ENCODE results near the gene DPCD. TPM values are rescaled to one million over a fixed set of nuclear protein-coding genes. Genes with fewer than 3 reads are reported as not detected.

The DPCD gene
- total and polyA plus RNA-seq, 2 experiments from 2014 or later, result 161 to 257 TPM

DNA sequence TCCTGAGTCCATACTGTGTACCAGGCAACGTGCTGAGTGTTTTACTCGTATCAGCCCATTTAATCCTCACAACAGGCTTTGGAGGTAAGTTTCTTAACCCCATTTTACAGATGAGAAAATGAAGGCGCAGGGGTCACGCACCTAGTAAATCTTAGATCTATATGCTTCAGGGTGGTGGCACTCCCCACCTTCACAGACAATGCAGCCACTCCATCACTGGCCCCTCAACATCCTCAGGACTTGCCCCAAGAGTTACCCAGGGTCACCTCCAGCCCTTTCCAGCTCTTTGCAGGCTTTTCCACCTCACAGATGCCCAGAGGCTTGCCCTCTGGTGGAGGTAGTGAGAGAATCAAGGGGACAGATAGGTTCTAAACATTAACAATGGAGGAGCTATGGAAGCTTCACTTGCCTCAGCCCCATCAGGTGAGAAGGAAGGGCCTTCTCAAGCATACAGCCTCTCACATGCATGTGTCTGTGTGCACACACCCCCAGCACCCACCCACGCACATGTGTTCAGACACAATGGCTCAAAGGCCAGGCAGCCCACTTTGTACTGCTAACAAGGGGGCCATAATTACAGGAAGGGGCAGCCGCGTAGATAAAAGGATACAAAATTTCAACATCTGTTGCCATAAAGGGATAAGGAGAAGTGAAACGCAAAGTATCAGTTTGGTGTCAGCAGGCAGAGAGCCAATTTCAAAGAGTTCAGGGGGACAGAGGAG lies 29.1 kb downstream of the DPCD start:
- Histone ChIP-seq H3K4me1 (ENCODE audit: low read depth) (no peaks in the 10 kb centered on the region), H3K36me3 (no peaks in the 10 kb centered on the region), H3K27ac (no peak overlapping the region), H3K27me3 (no peaks in the 10 kb centered on the region), H3K9me3 (ENCODE audit: low read depth) (no peaks in the 10 kb centered on the region), H3K4me3 (no peak overlapping the region)
- TF ChIP-seq, protein P1, sequence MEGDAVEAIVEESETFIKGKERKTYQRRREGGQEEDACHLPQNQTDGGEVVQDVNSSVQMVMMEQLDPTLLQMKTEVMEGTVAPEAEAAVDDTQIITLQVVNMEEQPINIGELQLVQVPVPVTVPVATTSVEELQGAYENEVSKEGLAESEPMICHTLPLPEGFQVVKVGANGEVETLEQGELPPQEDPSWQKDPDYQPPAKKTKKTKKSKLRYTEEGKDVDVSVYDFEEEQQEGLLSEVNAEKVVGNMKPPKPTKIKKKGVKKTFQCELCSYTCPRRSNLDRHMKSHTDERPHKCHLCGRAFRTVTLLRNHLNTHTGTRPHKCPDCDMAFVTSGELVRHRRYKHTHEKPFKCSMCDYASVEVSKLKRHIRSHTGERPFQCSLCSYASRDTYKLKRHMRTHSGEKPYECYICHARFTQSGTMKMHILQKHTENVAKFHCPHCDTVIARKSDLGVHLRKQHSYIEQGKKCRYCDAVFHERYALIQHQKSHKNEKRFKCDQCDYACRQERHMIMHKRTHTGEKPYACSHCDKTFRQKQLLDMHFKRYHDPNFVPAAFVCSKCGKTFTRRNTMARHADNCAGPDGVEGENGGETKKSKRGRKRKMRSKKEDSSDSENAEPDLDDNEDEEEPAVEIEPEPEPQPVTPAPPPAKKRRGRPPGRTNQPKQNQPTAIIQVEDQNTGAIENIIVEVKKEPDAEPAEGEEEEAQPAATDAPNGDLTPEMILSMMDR (IDR thresholded peaks at IDR 0.05; ENCODE audit: low read depth, low read length), result no peak
- DNase-seq (ENCODE audit: low read depth in 1 of 2, low spot score in 1 of 2), result peak in 1 of 2 donors; percentile 4

DNA sequence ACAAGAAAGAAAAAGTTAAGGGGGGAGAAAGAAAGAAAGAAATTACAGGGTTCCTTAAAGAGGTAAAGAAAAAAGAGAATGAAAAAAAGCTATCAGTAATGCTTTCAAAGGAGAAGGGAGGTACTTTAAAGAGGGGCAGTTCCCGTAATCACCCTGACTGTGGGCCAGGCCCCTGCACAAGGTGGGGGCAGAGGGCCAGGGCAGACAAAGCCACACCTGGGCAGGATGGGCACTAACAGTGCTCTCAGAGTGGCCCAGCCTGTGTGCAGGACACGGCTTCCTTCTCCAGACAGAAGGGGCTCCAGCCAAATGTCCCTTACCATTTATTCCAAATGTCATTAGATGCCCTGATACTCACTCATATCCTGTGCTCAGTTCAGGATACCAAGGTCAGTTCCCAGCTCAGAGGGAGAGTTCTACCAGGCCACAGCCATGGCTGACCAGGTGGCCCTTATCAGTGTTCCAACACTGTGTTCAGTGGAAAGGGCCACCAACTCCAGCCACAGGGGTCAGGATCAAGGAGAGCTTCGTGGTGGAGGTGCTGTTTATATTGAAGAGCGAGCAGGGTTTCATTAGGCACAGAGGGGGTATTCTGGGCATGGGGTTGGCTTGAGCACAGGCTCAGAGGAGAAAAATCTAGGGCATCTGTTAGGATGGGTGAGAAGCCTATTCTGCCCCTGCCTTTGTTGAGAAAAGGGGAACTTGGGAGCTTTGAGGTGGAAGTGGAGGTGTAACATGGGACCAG lies 29.9 kb downstream of the DPCD start:
- TF ChIP-seq, protein P1 (IDR thresholded peaks at IDR 0.05; ENCODE audit: low read depth, low read length), result no peak
- Histone ChIP-seq H3K9me3 (ENCODE audit: low read depth) (no peaks in the 10 kb centered on the region), H3K27ac (peak overlapping the region; percentile 43), H3K4me3 (no peak overlapping the region), H3K4me1 (ENCODE audit: low read depth) (no peaks in the 10 kb centered on the region), H3K27me3 (no peaks in the 10 kb centered on the region), H3K36me3 (peaks cover 2% of the 10 kb centered on the region)
- DNase-seq (ENCODE audit: low read depth in 1 of 2, low spot score in 1 of 2), result no peak

DNA sequence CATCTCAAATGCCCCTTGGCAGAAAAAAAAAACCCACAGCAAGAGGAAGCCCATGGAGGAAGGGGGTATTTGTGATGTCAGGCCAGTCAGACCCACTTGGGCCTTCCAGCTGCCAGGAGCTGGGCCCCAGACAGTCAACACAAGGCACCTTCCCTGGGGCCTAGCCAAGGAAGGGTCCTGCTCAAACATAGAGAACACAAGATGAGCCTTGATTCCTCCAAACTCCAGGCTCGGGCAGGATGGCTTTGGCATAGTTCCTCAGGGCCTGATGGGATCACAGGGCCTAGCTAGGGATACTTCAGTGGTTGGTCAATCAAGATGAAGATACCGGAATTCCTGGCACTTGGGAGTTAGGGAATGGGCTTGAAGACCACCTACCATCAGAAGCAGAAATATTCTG lies 30.8 kb downstream of the DPCD start:
- H3K27me3 ChIP-seq, result no peaks in the 10 kb centered on the region
- H3K27ac ChIP-seq, result no peak overlapping the region
- H3K36me3 ChIP-seq, result peaks cover 8% of the 10 kb centered on the region
- DNase-seq (ENCODE audit: low read depth in 1 of 2, low spot score in 1 of 2), result no peak
- no peak overlapping the region for H3K4me3 ChIP-seq
- TF ChIP-seq, protein P1 (IDR thresholded peaks at IDR 0.05; ENCODE audit: low read depth, low read length), result no peak
- no peaks in the 10 kb centered on the region for H3K9me3 ChIP-seq (ENCODE audit: low read depth)
- H3K4me1 ChIP-seq (ENCODE audit: low read depth), result no peaks in the 10 kb centered on the region

DNA sequence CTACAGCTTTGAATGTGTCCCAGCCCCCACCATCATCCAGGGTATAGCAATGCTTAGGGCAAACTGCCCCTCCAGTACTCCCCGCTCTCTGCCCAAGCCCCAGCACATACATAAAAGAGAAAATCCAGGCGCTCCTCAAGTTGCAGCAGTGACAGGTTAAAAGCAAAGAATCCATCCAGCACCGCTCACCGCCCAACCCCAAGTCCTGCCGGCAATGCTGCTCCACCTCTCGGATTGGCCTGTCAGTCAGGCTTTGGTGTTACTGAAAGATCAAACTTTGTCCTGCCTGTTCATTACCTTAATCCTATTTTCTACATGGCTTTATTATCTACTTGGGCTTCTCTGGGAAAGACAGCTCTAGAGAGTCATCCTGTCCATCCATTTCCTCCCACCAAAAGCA lies 31.9 kb downstream of the DPCD start:
- no peaks in the 10 kb centered on the region for H3K27me3 ChIP-seq
- H3K27ac ChIP-seq, result no peak overlapping the region
- DNase-seq (ENCODE audit: low read depth in 1 of 2, low spot score in 1 of 2), result no peak
- no peaks in the 10 kb centered on the region for H3K9me3 ChIP-seq (ENCODE audit: low read depth)
- TF ChIP-seq, protein P1 (IDR thresholded peaks at IDR 0.05; ENCODE audit: low read depth, low read length), result no peak
- peaks cover 13% of the 10 kb centered on the region for H3K36me3 ChIP-seq
- no peaks in the 10 kb centered on the region for H3K4me1 ChIP-seq (ENCODE audit: low read depth)
- H3K4me3 ChIP-seq, result no peak overlapping the region

DNA sequence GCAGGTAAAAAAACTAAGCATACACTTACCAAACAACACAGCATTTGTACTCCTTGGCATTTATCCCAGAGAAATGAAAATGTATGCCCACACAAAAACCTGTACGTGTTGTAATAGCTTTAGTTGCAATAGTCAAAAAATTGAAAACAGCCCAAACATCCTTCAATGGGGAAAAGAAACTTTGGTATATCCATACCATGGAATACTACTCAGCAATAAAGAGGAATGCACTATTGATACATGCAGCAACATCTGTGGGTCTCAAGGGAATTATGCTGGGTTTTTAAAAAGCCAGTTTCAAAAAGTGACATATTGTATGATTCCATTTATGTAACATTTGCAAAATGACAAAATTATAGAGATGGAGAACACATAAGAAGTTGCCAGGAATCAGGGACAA lies 35.4 kb downstream of the DPCD start:
- Histone ChIP-seq H3K27ac (no peak overlapping the region), H3K36me3 (peaks cover 13% of the 10 kb centered on the region)

More for the DNA sequence above, 35.4 kb downstream of the DPCD start:
- no peak overlapping the region for H3K4me3 ChIP-seq
- no peaks in the 10 kb centered on the region for H3K4me1 ChIP-seq (ENCODE audit: low read depth)
- no peak for DNase-seq (ENCODE audit: low read depth in 1 of 2, low spot score in 1 of 2)
- H3K27me3 ChIP-seq, result no peaks in the 10 kb centered on the region
- TF ChIP-seq, protein P1 (IDR thresholded peaks at IDR 0.05; ENCODE audit: low read depth, low read length), result no peak
- no peaks in the 10 kb centered on the region for H3K9me3 ChIP-seq (ENCODE audit: low read depth)

All from cardiac muscle cell (in vitro differentiated cells and primary cell).